GM18868 (cell line): ENCODE results near the gene SLIT3.
"Not testable (repeated sequence)": the region's sequence is repeated elsewhere in the genome, so short reads cannot be mapped to it uniquely, and the experiment has no call there.

ENCODE experiments used
- ATAC-seq: cut with Tn5 transposase; IDR thresholded peaks from one replicate; pipeline ENCODE4 v1.9.1; 2021; ENCODE audit warnings: mild to moderate bottlenecking, moderate library complexity; ENCODE audit not compliant: unreplicated experiment

Gene SLIT3

GRCh38 chr5:168756453-168757391 lies 544.2 kb downstream of the SLIT3 start:
- ATAC-seq: no peak

- no peak for ATAC-seq
These were observed 545.3 kb downstream of the SLIT3 start for GRCh38 chr5:168755548-168756093.

GRCh38 chr5:168753691-168754254 lies 547.2 kb downstream of the SLIT3 start:
- ATAC-seq: no peak

GRCh38 chr5:168752416-168753190 lies 548.3 kb downstream of the SLIT3 start:
- ATAC-seq: no peak

- ATAC-seq: no peak
These were observed 548.9 kb downstream of the SLIT3 start for GRCh38 chr5:168752012-168752411.

GRCh38 chr5:168750926-168751325 lies 550.0 kb downstream of the SLIT3 start:
- ATAC-seq: no peak

- ATAC-seq: no peak
These were observed 551.4 kb downstream of the SLIT3 start for GRCh38 chr5:168749391-168750100.

- ATAC-seq: peak; percentile 88
These were observed 552.8 kb downstream of the SLIT3 start for GRCh38 chr5:168747987-168748777.

- no peak for ATAC-seq
These were observed 553.9 kb downstream of the SLIT3 start for GRCh38 chr5:168746893-168747640.

- not testable (repeated sequence) for ATAC-seq
These were observed 554.6 kb downstream of the SLIT3 start for GRCh38 chr5:168746126-168746892.

GRCh38 chr5:168743617-168744016 lies 557.3 kb downstream of the SLIT3 start:
- ATAC-seq: no peak

GRCh38 chr5:168742311-168742710 lies 558.6 kb downstream of the SLIT3 start:
- not testable (repeated sequence) for ATAC-seq

GRCh38 chr5:168740811-168741213 lies 560.1 kb downstream of the SLIT3 start:
- no peak for ATAC-seq

GRCh38 chr5:168740092-168740800 lies 560.7 kb downstream of the SLIT3 start:
- no peak for ATAC-seq

- ATAC-seq: no peak
These were observed 563.9 kb downstream of the SLIT3 start for GRCh38 chr5:168737066-168737465.

- no peak for ATAC-seq
These were observed 564.6 kb downstream of the SLIT3 start for GRCh38 chr5:168736281-168736831.

GRCh38 chr5:168734620-168735300 lies 566.2 kb downstream of the SLIT3 start:
- ATAC-seq: peak; percentile 97
